H1 (cell line): ENCODE data around the gene AGAP1. TPM values are rescaled to one million over a fixed set of nuclear protein-coding genes. Genes with fewer than 3 reads are reported as not detected.

Experiments used
- CTCF ChIA-PET: fragments of 300-600 bp; sonication (Branson Sonifier 250); formaldehyde crosslinking; loops from one replicate; lab custom pipeline; 2021; ENCODE audit not compliant: partially characterized antibody; lab: Charles Lee
- POLR2A ChIA-PET: fragments of 300-600 bp; sonication (Branson Sonifier 250); formaldehyde crosslinking; loops from one replicate; lab custom pipeline; 2021; ENCODE audit warnings: inconsistent platforms; ENCODE audit not compliant: partially characterized antibody; lab: Charles Lee
- DNase-seq, 2 experiments: peaks; one replicate each; pipeline versions ENCODE4 v3.0.0 to v3.0.0-alpha.2; 2010 to 2022; ENCODE audit warnings: low spot score in 2 of 2, low read depth in 1 of 2, mixed read lengths in 1 of 2
- FAIRE-seq: peaks from 2 replicates; lab custom pipeline; 2011; peaks lifted over from hg19 to GRCh38; lab: Jason Lieb, UNC
- H2AFZ ChIP-seq: 2 replicates; pipeline ENCODE4 v1.8.1; 2012; ENCODE audit warnings: low read length, inconsistent platforms
- H2AK5ac ChIP-seq: 2 replicates; pipeline ENCODE4 v1.6.1; 2013; ENCODE audit warnings: low read depth, low read length
- H2BK120ac ChIP-seq: replicated peaks from 2 replicates; pipeline ENCODE3; 2013; ENCODE audit warnings: low read depth, low read length, inconsistent platforms
- H2BK12ac ChIP-seq: 2 replicates; pipeline ENCODE4 v1.6.1; 2013; ENCODE audit warnings: low read depth, low read length
- H2BK15ac ChIP-seq: 2 replicates; pipeline ENCODE4 v1.6.1; 2013; ENCODE audit warnings: low read length
- H2BK20ac ChIP-seq: 2 replicates; pipeline ENCODE4 v1.6.1; 2013; ENCODE audit warnings: low read length
- H2BK5ac ChIP-seq: 2 replicates; pipeline ENCODE4 v1.6.1; 2013; ENCODE audit warnings: low read depth, low read length
- H3K14ac ChIP-seq: 2 replicates; pipeline ENCODE4 v1.6.1; 2013; ENCODE audit warnings: inconsistent platforms; ENCODE audit not compliant: insufficient read length
- H3K18ac ChIP-seq: 2 replicates; pipeline ENCODE4 v1.6.1; 2013; ENCODE audit warnings: low read length; ENCODE audit errors: extremely low read depth
- H3K23ac ChIP-seq: 2 replicates; pipeline ENCODE4 v1.6.1; 2013; ENCODE audit warnings: inconsistent platforms; ENCODE audit not compliant: insufficient read length
- H3K23me2 ChIP-seq: 2 replicates; pipeline ENCODE4 v1.6.1; 2013; ENCODE audit warnings: low read depth, low read length
- H3K27ac ChIP-seq: 2 replicates; pipeline ENCODE4 v1.6.1; 2011; ENCODE audit warnings: low read depth, low read length, inconsistent platforms
- H3K27me3 ChIP-seq, 4 experiments: replicated peaks in 1 of 4; 1 replicate in 1 of 4; 2 replicates in 3 of 4; pipeline versions ENCODE4 v1.6.1 to v1.8.1; 2011 to 2013; ENCODE audit warnings: low read length in 3 of 4, mild to moderate bottlenecking in 3 of 4, inconsistent platforms in 2 of 4, mixed read lengths in 2 of 4, moderate library complexity in 1 of 4; ENCODE audit not compliant: control insufficient read depth in 3 of 4, insufficient read depth in 3 of 4; ENCODE audit errors: extremely low read depth in 1 of 4
- H3K36me3 ChIP-seq, 4 experiments: 2 replicates each; pipeline versions ENCODE4 v1.6.1 to v1.8.1; 2011 to 2013; ENCODE audit warnings: mild to moderate bottlenecking in 4 of 4, low read length in 3 of 4, moderate library complexity in 2 of 4, control low read depth in 1 of 4, inconsistent platforms in 1 of 4; ENCODE audit not compliant: insufficient read depth in 4 of 4, control insufficient read depth in 2 of 4
- H3K4ac ChIP-seq: replicated peaks from 2 replicates; pipeline ENCODE3; 2013; ENCODE audit warnings: low read length, low read depth, mixed read lengths, inconsistent platforms; ENCODE audit not compliant: insufficient read length
- H3K4me1 ChIP-seq, 4 experiments: replicated peaks in 1 of 4; 1 replicate in 1 of 4; 2 replicates in 3 of 4; pipeline versions ENCODE4 v1.6.1 to v1.8.1; 2011 to 2013; ENCODE audit warnings: low read length in 3 of 4, inconsistent platforms in 2 of 4, mixed read lengths in 1 of 4; ENCODE audit not compliant: insufficient read depth in 4 of 4, control insufficient read depth in 3 of 4
- H3K4me2 ChIP-seq, 2 experiments: 2 replicates each; pipeline versions ENCODE4 v1.6.1 to v1.8.1; 2011 to 2013; ENCODE audit warnings: low read depth in 2 of 2, low read length in 2 of 2, control low read depth in 1 of 2, inconsistent platforms in 1 of 2, mild to moderate bottlenecking in 1 of 2; ENCODE audit not compliant: insufficient read depth in 1 of 2
- H3K4me3 ChIP-seq, 4 experiments: fragments of 200-600, 300-600 bp in 1 of 4; sonication (generic), shearing (Covaris generic), sonication (Bioruptor Twin) in 1 of 4; 2 replicates each; pipeline versions ENCODE4 v1.5.1 to v1.8.1; 2011 to 2016; ENCODE audit warnings: low read length in 4 of 4, low read depth in 3 of 4, control low read depth in 2 of 4, inconsistent platforms in 2 of 4, mild to moderate bottlenecking in 2 of 4, mixed read lengths in 1 of 4, moderate library complexity in 1 of 4; ENCODE audit not compliant: insufficient read depth in 2 of 4; ENCODE audit errors: extremely low read depth in 1 of 4
- H3K56ac ChIP-seq: replicated peaks from 2 replicates; pipeline ENCODE3; 2013; ENCODE audit warnings: low read depth, mild to moderate bottlenecking, mixed read lengths, low read length, inconsistent platforms; ENCODE audit not compliant: insufficient read length
- H3K79me1 ChIP-seq: 2 replicates; pipeline ENCODE4 v1.6.1; 2013; ENCODE audit warnings: low read depth, low read length, control low read depth
- H3K79me2 ChIP-seq, 2 experiments: 2 replicates each; pipeline versions ENCODE4 v1.6.1 to v1.8.1; 2012 to 2013; ENCODE audit warnings: low read length in 2 of 2, mild to moderate bottlenecking in 2 of 2, inconsistent platforms in 1 of 2; ENCODE audit not compliant: insufficient read depth in 2 of 2, control insufficient read depth in 1 of 2
- H3K9ac ChIP-seq, 4 experiments: replicated peaks in 1 of 4; 1 replicate in 1 of 4; 2 replicates in 3 of 4; pipeline versions ENCODE4 v1.6.1 to v1.8.1; 2011 to 2013; ENCODE audit warnings: low read depth in 3 of 4, low read length in 3 of 4, control low read depth in 2 of 4, mild to moderate bottlenecking in 2 of 4, moderate library complexity in 2 of 4, inconsistent platforms in 1 of 4; ENCODE audit errors: extremely low read depth in 1 of 4
- H3K9me3 ChIP-seq, 2 experiments: 2 replicates each; pipeline versions ENCODE4 v1.6.1 to v1.8.1; 2012 to 2013; ENCODE audit warnings: mild to moderate bottlenecking in 2 of 2, moderate library complexity in 2 of 2, control low read depth in 1 of 2, inconsistent platforms in 1 of 2, low read depth in 1 of 2, low read length in 1 of 2, mixed read lengths in 1 of 2; ENCODE audit not compliant: insufficient read depth in 2 of 2
- H4K20me1 ChIP-seq, 2 experiments: replicated peaks in 1 of 2; 2 replicates each; pipeline versions ENCODE3 to v1.8.1; 2011 to 2013; ENCODE audit warnings: inconsistent platforms in 2 of 2, low read length in 2 of 2, mild to moderate bottlenecking in 1 of 2; ENCODE audit not compliant: insufficient read depth in 2 of 2, control insufficient read depth in 1 of 2
- H4K5ac ChIP-seq: 2 replicates; pipeline ENCODE4 v1.6.1; 2013; ENCODE audit warnings: low read length, low read depth, mixed read lengths, inconsistent platforms; ENCODE audit not compliant: insufficient read length
- H4K8ac ChIP-seq: 2 replicates; pipeline ENCODE4 v1.8.0; 2013; ENCODE audit warnings: mild to moderate bottlenecking, moderate library complexity, low read length, inconsistent platforms; ENCODE audit not compliant: insufficient read depth; ENCODE audit errors: extremely low read depth
- H4K91ac ChIP-seq: replicated peaks from 2 replicates; pipeline ENCODE3; 2013; ENCODE audit warnings: low read length, mixed read lengths, inconsistent platforms; ENCODE audit not compliant: insufficient read length
- BRCA1 ChIP-seq: IDR thresholded peaks from 2 replicates; pipeline ENCODE4 v1.6.1; 2012; ENCODE audit warnings: low read depth, low read length, improper control_type of control experiment
- CBX8 ChIP-seq: fragments of 300-800, 300-1000 bp; sonication (generic); IDR thresholded peaks from 2 replicates; pipeline ENCODE4 v1.7.1; 2016; ENCODE audit warnings: low read depth, low read length, borderline replicate concordance
- HDAC6 ChIP-seq: IDR thresholded peaks from one replicate; pipeline ENCODE4 v1.7.1; 2012; ENCODE audit warnings: low read depth, mild to moderate bottlenecking, inconsistent platforms, low read length, moderate library complexity
- NRF1 ChIP-seq: IDR thresholded peaks from 2 replicates; pipeline ENCODE4 v1.6.1; 2011; ENCODE audit warnings: mild to moderate bottlenecking, low read depth, low read length, improper control_type of control experiment
- PHF8 ChIP-seq: fragments of 200-600 bp; sonication (generic); conservative IDR thresholded peaks from 2 replicates; pipeline ENCODE4 v1.7.1; 2012; ENCODE audit warnings: low read depth, mild to moderate bottlenecking, inconsistent platforms, low read length, moderate library complexity
- TAF1 ChIP-seq: IDR thresholded peaks from 2 replicates; pipeline ENCODE4 v1.6.1; 2011; ENCODE audit warnings: mild to moderate bottlenecking, low read depth, low read length
- ZNF274 ChIP-seq: IDR thresholded peaks from 2 replicates; pipeline ENCODE4 v1.7.0; 2012; ENCODE audit warnings: low read length, borderline replicate concordance; ENCODE audit errors: extremely low read depth
- WGBS, 2 experiments: shearing (Covaris generic) in 1 of 2; methylation state at CpG; one replicate each; pipeline versions ENCODE4 v1.1.6 to v1.1.7; 2013 to 2015; ENCODE audit warnings: low lambda C conversion rate in 2 of 2, mixed read lengths in 2 of 2, inconsistent platforms in 1 of 2, low coverage in 1 of 2, missing lambda C conversion rate in 1 of 2; ENCODE audit not compliant: insufficient replicate concordance in 2 of 2, insufficient coverage in 1 of 2, insufficient read length in 1 of 2; ENCODE audit errors: extremely low coverage in 1 of 2, missing lambda C conversion rate in 1 of 2; 5-methylcytosine and 5-hydroxymethylcytosine counted together
- polyA plus RNA-seq, 7 experiments: library from polyadenylated mRNA; depleted of rRNA in 3 of 7; stranded (reverse) in 5 of 7; unstranded in 2 of 7; fragments of >200 nt in 5 of 7; fragments of 200-250 nt in 2 of 7; gene quantifications; 1 replicate in 5 of 7; 2 replicates in 1 of 7; 4 replicates in 1 of 7; pipeline versions ENCODE4 v1.2.1 to v1.2.3, GENCODE V29; 2011 to 2013; ENCODE audit warnings: missing spikeins in 2 of 7, mixed read lengths in 2 of 7
- total RNA-seq: library from RNA; stranded (reverse); fragmentation: NEBNext Ultra II Directional; extraction: Animal tissue kit (Norgen Biotek cat#: 25700); gene quantifications from 2 replicates; pipeline ENCODE4 v1.2.1, GENCODE V29; 2021
- TF ChIP-seq, protein P1 (sequence below): IDR thresholded peaks from 2 replicates; pipeline ENCODE4 v1.6.1; 2011; ENCODE audit warnings: low read length, improper control_type of control experiment

AGAP1 gene
- total and polyA plus RNA-seq, 2 of the 8 experiments (the other 6 are each of a cell fraction or from before 2014, with no cell fraction given), result 18.1 to 39.4 TPM

DNA sequence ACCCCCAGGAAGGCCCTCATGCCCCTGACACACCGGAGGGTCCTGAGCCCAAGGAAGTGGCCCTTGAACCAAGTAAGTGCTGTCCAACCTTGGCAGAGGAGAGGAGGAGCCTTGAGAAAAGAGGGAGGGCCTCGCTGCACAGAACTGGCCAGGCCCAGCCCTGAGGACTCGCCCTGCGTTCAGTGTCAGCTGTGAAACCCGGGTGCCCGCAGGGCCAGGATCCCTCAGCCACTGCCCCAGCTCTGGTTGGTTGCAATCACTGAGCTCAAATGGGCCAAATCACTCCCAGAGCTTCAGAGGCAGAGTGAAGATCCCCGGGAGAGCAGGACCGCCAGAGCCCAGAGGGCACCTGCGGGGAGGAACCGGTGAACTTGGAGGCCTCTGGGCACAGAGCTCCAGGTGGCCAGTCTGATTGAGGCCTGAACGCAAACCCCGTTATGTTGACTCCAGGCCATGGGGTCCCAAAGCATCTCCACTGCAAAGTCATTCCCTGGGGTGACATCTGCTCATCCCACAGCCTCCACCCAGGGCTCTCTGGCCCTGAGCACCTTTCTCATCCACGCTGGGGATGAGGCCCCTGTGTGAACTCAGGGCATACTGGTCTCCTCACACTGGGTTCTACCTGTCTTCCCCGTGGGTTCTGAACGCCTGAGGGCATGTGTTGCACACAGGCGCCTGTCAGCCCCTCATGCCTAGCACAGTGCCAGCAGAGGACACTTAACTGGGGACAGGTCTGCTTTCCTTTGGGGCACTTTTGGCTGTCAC lies 662.4 kb downstream of the AGAP1 start:
- peaks cover 37 to 63% (median 54%) of the 10 kb centered on the region in 4 experiments for H3K27me3 ChIP-seq
- TF ChIP-seq ZNF274 (no peak), PHF8 (no peak), HDAC6 (no peak), TAF1 (no peak), BRCA1 (no peak), NRF1 (no peak), CBX8 (no peak)
- TF ChIP-seq, protein P1, sequence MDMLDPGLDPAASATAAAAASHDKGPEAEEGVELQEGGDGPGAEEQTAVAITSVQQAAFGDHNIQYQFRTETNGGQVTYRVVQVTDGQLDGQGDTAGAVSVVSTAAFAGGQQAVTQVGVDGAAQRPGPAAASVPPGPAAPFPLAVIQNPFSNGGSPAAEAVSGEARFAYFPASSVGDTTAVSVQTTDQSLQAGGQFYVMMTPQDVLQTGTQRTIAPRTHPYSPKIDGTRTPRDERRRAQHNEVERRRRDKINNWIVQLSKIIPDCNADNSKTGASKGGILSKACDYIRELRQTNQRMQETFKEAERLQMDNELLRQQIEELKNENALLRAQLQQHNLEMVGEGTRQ, result no peak

More for the DNA sequence above, 662.4 kb downstream of the AGAP1 start:
- Histone ChIP-seq H2BK20ac (peak overlapping the region; percentile 48; the same call in 1 of the 2 replicates), H3K79me2 (no peaks in the 10 kb centered on the region), H2BK15ac (peak overlapping the region; percentile 16; the same call in 1 of the 2 replicates), H3K14ac (no peak overlapping the region), H3K9me3 (no peaks in the 10 kb centered on the region; a peak in 2 of 4 replicates), H3K27ac (no peak overlapping the region), H3K23ac (no peak overlapping the region), H3K4me3 (no peak overlapping the region), H3K18ac (no peak overlapping the region; the same call in 1 of the 2 replicates), H2BK120ac (no peak overlapping the region), H4K20me1 (peaks cover 0 to 2% of the 10 kb centered on the region in 2 experiments), H2BK5ac (no peak overlapping the region), H3K36me3 (no peaks in the 10 kb centered on the region), H4K8ac (no peak overlapping the region; the same call in 1 of the 2 replicates), H3K4me1 (peaks cover 0 to 27% (median 21%) of the 10 kb centered on the region in 4 experiments; a peak in 6 of 7 replicates), H3K4me2 (no peak overlapping the region), H2BK12ac (peak overlapping the region; percentile 82; the same call in 1 of the 2 replicates), H3K79me1 (no peaks in the 10 kb centered on the region), H2AK5ac (0 out of 2 replicates have a peak overlapping the region, but pooled peaks have one; percentile 8), H3K9ac (no peak overlapping the region), H3K23me2 (peaks cover 7% of the 10 kb centered on the region; the same call in 1 of the 2 replicates), H2AFZ (no peak overlapping the region), H3K56ac (no peak overlapping the region), H4K5ac (no peak overlapping the region), H3K4ac (no peak overlapping the region), H4K91ac (no peak overlapping the region)
- ChIA-PET CTCF (interaction anchor here (1.0 to 6.9 kb wide), 4 partner anchors 13 to 192 kb away, joined by 3 to 50 read pairs (median 23); no protein-coding TSS in a partner anchor), POLR2A (no interaction called here)
- no peak for FAIRE-seq
- no peak for DNase-seq
- WGBS, 2 experiments, result 92% methylated on average over 16 of the region's 16 CpGs; no CpG with 5 or more reads in 1 of the 2 experiments
